Suprapubic skin (tissue), 4 donors: ENCODE results near the gene MYO9B. TPM values are rescaled to one million over a fixed set of nuclear protein-coding genes. Genes with fewer than 3 reads are reported as not detected.

Experiments used
- DNase-seq, 2 donors: peaks; one replicate each; pipeline ENCODE4 v3.0.0-alpha.2; 2019; ENCODE audit warnings: low spot score in 2 of 2
- H3K27ac ChIP-seq: fragments of 200-600 bp; sonication (generic); one replicate; pipeline ENCODE4 v1.5.1; 2019
- H3K27me3 ChIP-seq: fragments of 200-600 bp; sonication (generic); one replicate; pipeline ENCODE4 v1.5.1; 2019
- H3K36me3 ChIP-seq: fragments of 200-600 bp; sonication (generic); one replicate; pipeline ENCODE4 v1.5.1; 2019
- H3K4me1 ChIP-seq: fragments of 200-600 bp; sonication (generic); one replicate; pipeline ENCODE4 v1.5.1; 2019
- H3K4me3 ChIP-seq: fragments of 200-600 bp; sonication (generic); one replicate; pipeline ENCODE4 v1.5.1; 2019; ENCODE audit warnings: mild to moderate bottlenecking
- H3K9me3 ChIP-seq: fragments of 200-600 bp; sonication (generic); one replicate; pipeline ENCODE4 v1.5.1; 2019
- CTCF ChIP-seq, 2 donors: fragments of 200-600 bp in 1 of 2; fragments of 450-650 bp in 1 of 2; sonication (generic) in 1 of 2; IDR thresholded peaks; one replicate each; pipeline ENCODE4 v1.5.1; 2016 to 2019; ENCODE audit warnings: antibody characterized with exemption in 2 of 2, mild to moderate bottlenecking in 1 of 2, moderate library complexity in 1 of 2
- EP300 ChIP-seq: sonication (generic); formaldehyde crosslinking; IDR thresholded peaks from one replicate; pipeline ENCODE4 v1.6.1; 2017; ENCODE audit warnings: antibody characterized with exemption
- POLR2A ChIP-seq, 2 donors: fragments of 450-650 bp; IDR thresholded peaks; one replicate each; pipeline ENCODE4 v1.6.1; 2017; ENCODE audit warnings: antibody characterized with exemption in 2 of 2, mild to moderate bottlenecking in 2 of 2, moderate library complexity in 2 of 2
- POLR2AphosphoS5 ChIP-seq, 3 donors: sonication (generic); formaldehyde crosslinking; IDR thresholded peaks; one replicate each; pipeline ENCODE4 v1.6.1; 2017; ENCODE audit warnings: antibody characterized with exemption in 3 of 3
- WGBS: methylation state at CpG from one replicate; pipeline ENCODE4 v1.1.5; 2018; 5-methylcytosine and 5-hydroxymethylcytosine counted together
- total RNA-seq, 4 donors: library from RNA; depleted of rRNA; stranded (reverse); fragments of >200 nt; gene quantifications; one replicate each; pipeline ENCODE4 v1.1.0, GENCODE V29; 2016

Gene MYO9B
- total RNA-seq, 4 donors from 2014 or later = 43.6 to 99.9 (median 69.5) TPM

DNA sequence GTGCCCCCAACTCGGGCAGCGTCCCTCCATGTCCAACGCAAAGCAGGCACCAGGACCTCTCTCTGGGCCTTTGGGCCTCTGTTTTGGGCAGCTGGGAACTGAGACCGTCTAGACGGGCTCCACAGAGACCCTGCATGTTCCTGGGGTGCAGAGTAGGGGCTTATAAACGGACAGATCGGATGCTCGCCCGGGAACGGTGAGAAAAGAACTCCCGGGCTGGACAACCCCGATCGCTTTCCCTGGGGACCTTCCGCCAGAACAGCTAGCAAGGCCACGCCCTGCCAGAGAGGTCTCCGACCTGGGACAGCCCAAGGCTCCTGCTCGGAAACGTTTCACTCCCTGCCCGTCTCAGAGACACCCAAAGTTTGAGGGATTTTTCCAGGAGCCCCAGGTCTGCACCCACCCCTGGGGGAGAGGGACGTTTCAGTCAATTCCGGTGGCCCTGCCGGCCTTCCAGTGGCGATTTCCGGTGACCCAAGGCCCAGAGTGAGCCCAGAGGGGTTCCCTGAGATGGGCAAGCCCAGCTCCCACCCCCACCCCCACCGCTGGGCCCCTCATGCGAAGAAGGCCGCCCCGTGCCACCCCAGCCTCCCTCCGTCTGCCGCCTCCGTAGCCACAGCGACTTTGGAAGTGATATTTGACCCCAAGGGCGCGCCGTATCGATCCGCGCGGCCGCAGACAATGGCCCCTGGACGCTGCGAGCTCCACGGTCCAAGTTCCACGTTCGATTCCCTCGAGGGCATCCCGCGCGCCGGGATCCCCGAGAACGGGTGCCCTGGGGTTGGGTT, 168.4 kb downstream of the MYO9B start:
- no peak for DNase-seq
- WGBS = 14% methylated on average over 29 of the region's 52 CpGs
- TF ChIP-seq POLR2A (IDR thresholded peaks at IDR 0.05) = no peak
- no peak for TF ChIP-seq CTCF (IDR thresholded peaks at IDR 0.05)
- no peak for TF ChIP-seq EP300
- no peak for TF ChIP-seq POLR2AphosphoS5 (IDR thresholded peaks at IDR 0.05)
- Histone ChIP-seq H3K9me3 (no peaks in the 10 kb centered on the region), H3K27ac (peak overlapping the region; percentile 83), H3K4me1 (peaks cover 47% of the 10 kb centered on the region), H3K36me3 (peaks cover 16% of the 10 kb centered on the region), H3K4me3 (peak overlapping the region; percentile 82), H3K27me3 (no peaks in the 10 kb centered on the region)

- Histone ChIP-seq H3K27ac (peak overlapping the region; percentile 83), H3K4me3 (peak overlapping the region; percentile 82), H3K36me3 (peaks cover 13% of the 10 kb centered on the region), H3K9me3 (no peaks in the 10 kb centered on the region), H3K27me3 (no peaks in the 10 kb centered on the region), H3K4me1 (peaks cover 47% of the 10 kb centered on the region)
- DNase-seq = no peak
- TF ChIP-seq EP300 (no peak), POLR2AphosphoS5 (IDR thresholded peaks at IDR 0.05) (no peak), POLR2A (IDR thresholded peaks at IDR 0.05) (no peak), CTCF (IDR thresholded peaks at IDR 0.05) (no peak)
- 4% methylated on average over 13 of the region's 100 CpGs for WGBS
These were observed 169.3 kb downstream of the MYO9B start for GRCh38 chr19:17244618-17245534.

DNA sequence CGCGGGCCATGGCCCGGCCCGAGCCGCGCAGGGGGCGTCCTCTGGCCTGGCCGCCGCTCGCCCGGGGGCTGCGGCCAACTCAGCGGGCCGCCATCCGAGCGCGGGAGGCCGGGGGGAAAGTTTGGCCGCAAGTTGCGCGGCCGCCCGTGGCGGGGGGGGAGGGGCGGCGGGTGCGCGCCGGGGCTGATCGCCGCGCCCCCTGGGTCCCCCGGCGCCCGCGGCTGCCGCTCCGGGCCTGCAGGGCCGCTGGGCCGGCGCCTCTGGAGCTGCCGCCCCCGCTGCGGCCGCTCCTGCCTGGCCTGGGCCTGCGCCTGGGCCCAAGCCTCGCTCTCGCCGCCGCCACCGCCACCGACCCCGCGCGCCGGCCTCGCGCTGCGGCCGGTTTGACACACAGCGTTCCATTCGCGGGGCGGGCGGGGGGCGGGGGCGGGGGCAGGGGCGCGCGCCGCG, 170.0 kb downstream of the MYO9B start, which contains the start of gene NR2F6:
TSS of gene NR2F6 (minus strand) at position 385 of the 450 bp plus-strand sequence. CDS start 699 bp downstream, outside the sequence.
- no peak for DNase-seq
- peak within 1 kb of the TSS; percentile 83 for H3K27ac ChIP-seq
- no peaks in the 10 kb centered on the region for H3K9me3 ChIP-seq
- 3% methylated on average over 6 of the region's 72 CpGs for WGBS
- H3K27me3 ChIP-seq = no peaks in the 10 kb centered on the region
- H3K36me3 ChIP-seq = peaks cover 6% of the 10 kb centered on the region
- H3K4me3 ChIP-seq = peak within 1 kb of the TSS; percentile 82
- TF ChIP-seq EP300 = no peak
- TF ChIP-seq POLR2A (IDR thresholded peaks at IDR 0.05) = no peak
- no peak for TF ChIP-seq CTCF (IDR thresholded peaks at IDR 0.05)
- no peak for TF ChIP-seq POLR2AphosphoS5 (IDR thresholded peaks at IDR 0.05)
- H3K4me1 ChIP-seq = peaks cover 47% of the 10 kb centered on the region

DNA sequence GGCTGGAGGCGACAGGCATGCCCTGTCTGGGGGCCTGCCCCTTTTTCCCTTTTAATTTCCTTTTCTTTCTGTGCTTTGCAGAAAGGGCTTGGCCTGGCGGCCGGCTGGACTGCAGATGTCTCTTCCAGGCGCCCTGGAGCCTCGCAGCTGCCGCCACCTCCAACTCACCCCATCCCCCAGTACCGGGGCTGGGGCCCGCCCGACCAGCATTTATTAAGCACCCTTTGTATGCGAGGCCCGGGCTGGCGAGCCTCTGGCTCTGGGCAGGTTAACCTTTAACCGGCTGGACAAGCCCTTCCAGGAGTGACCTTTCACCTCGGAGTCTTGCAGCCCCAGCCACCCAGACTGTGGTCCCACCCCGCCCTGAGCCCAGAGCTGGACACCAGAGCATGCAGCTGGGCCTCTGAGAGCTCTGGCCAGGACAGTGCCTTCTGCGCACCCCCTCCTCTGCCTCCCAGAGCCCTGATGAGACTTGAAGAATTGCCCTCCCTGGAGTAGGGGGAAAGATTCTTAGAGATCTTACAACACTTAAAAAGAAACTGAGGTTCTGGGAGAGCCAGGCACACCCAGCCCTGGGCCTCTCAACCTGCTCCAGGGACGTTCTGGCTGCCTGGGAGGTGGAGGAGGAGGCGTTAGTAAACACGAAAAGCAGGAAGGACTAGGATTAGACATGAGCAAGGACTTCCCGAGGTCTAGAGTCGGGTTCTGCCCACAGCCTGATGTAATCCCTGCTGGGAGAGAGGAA, 171.3 kb downstream of the MYO9B start:
- DNase-seq = no peak
- WGBS = 13% methylated on average over 14 of the region's 21 CpGs
- peak overlapping the region; percentile 83 for H3K27ac ChIP-seq
- peak overlapping the region; percentile 82 for H3K4me3 ChIP-seq
- peaks cover 47% of the 10 kb centered on the region for H3K4me1 ChIP-seq
- H3K9me3 ChIP-seq = no peaks in the 10 kb centered on the region
- TF ChIP-seq POLR2AphosphoS5 (IDR thresholded peaks at IDR 0.05) (no peak), EP300 (no peak), CTCF (IDR thresholded peaks at IDR 0.05) (no peak), POLR2A (IDR thresholded peaks at IDR 0.05) (no peak)
- H3K36me3 ChIP-seq = no peaks in the 10 kb centered on the region
- no peaks in the 10 kb centered on the region for H3K27me3 ChIP-seq
